ENCODE data around the gene THTPA.
A peak's percentile ranks its signal among the peaks of the same experiment; 100 is the strongest.

The THTPA gene

GRCh38 chr14:23537351-23538049 is 18.6 kb upstream of the THTPA start:
- Histone ChIP-seq H2BK120ac (ENCODE audit: low read depth, low read length) (no peak overlapping the region), H2BK15ac (ENCODE audit: low read length) (no peak overlapping the region), H3K4ac (ENCODE audit: low read length) (no peak overlapping the region), H2AFZ (ENCODE audit: low read length) (no peak overlapping the region), H3K4me1 (ENCODE audit: control insufficient read depth in 2 of 2, insufficient read depth in 1 of 2, low read depth in 1 of 2, low read length in 2 of 2) (peaks cover 8 to 21% of the 10 kb centered on the region in 2 donors), H3K23ac (ENCODE audit: low read depth, low read length, poor library complexity) (no peak overlapping the region), H3K27ac (replicated peaks; ENCODE audit: low read length) (no peak overlapping the region), H3K79me1 (ENCODE audit: low read depth, low read length) (peaks cover 4% of the 10 kb centered on the region), H3K36me3 (replicated peaks in 1 of 2; ENCODE audit: control insufficient read depth in 2 of 2, insufficient read depth in 2 of 2, low read length in 2 of 2) (peaks cover 15 to 20% of the 10 kb centered on the region in 2 donors), H3K18ac (ENCODE audit: low read length) (peak overlapping the region; percentile 15), H2AK5ac (ENCODE audit: low read depth, low read length) (no peak overlapping the region), H3K9me3 (replicated peaks in 1 of 2; ENCODE audit: control insufficient read depth in 2 of 2, insufficient read depth in 1 of 2, low read depth in 1 of 2, low read length in 2 of 2) (no peaks in the 10 kb centered on the region), H3K4me2 (ENCODE audit: insufficient read depth, low read length, poor library complexity, severe bottlenecking) (no peak overlapping the region), H4K8ac (ENCODE audit: low read depth, low read length) (no peak overlapping the region), H3K27me3 (ENCODE audit: control insufficient read depth in 3 of 3, insufficient read depth in 3 of 3, low read depth in 1 of 3, low read length in 3 of 3) (no peaks in the 10 kb centered on the region), H2BK12ac (ENCODE audit: low read length) (no peak overlapping the region), H3K14ac (ENCODE audit: low read length) (no peak overlapping the region), H4K91ac (ENCODE audit: low read depth, low read length, poor library complexity) (no peak overlapping the region), H3K9ac (ENCODE audit: low read depth, low read length, poor library complexity) (no peak overlapping the region), H2BK5ac (ENCODE audit: low read length) (no peak overlapping the region), H3K4me3 (ENCODE audit: low read length in 2 of 2) (no peak overlapping the region)
- no peak for DNase-seq (ENCODE audit: low spot score)
- no CpG with 5 or more reads among the region's 13 CpGs for WGBS, 2 donors (ENCODE audit: extremely low coverage in 2 of 2, insufficient read length in 2 of 2, insufficient replicate concordance in 1 of 2)

- Histone ChIP-seq H3K9me3 (replicated peaks in 1 of 2; ENCODE audit: control insufficient read depth in 2 of 2, insufficient read depth in 1 of 2, low read depth in 1 of 2, low read length in 2 of 2) (no peaks in the 10 kb centered on the region), H2BK5ac (ENCODE audit: low read length) (no peak overlapping the region), H3K27me3 (ENCODE audit: control insufficient read depth in 3 of 3, insufficient read depth in 3 of 3, low read depth in 1 of 3, low read length in 3 of 3) (no peaks in the 10 kb centered on the region), H3K79me1 (ENCODE audit: low read depth, low read length) (no peaks in the 10 kb centered on the region), H2AFZ (ENCODE audit: low read length) (peak overlapping the region; percentile 4), H3K23ac (ENCODE audit: low read depth, low read length, poor library complexity) (no peak overlapping the region), H4K8ac (ENCODE audit: low read depth, low read length) (no peak overlapping the region), H2AK5ac (ENCODE audit: low read depth, low read length) (no peak overlapping the region), H3K9ac (ENCODE audit: low read depth, low read length, poor library complexity) (no peak overlapping the region), H2BK15ac (ENCODE audit: low read length) (no peak overlapping the region), H3K18ac (ENCODE audit: low read length) (peak overlapping the region; percentile 15), H3K4me3 (ENCODE audit: low read length in 2 of 2) (no peak overlapping the region), H2BK12ac (ENCODE audit: low read length) (no peak overlapping the region), H2BK120ac (ENCODE audit: low read depth, low read length) (no peak overlapping the region), H3K4me2 (ENCODE audit: insufficient read depth, low read length, poor library complexity, severe bottlenecking) (no peak overlapping the region), H4K91ac (ENCODE audit: low read depth, low read length, poor library complexity) (no peak overlapping the region), H3K4ac (ENCODE audit: low read length) (no peak overlapping the region), H3K27ac (replicated peaks; ENCODE audit: low read length) (peak overlapping the region; percentile 11), H3K4me1 (ENCODE audit: control insufficient read depth in 2 of 2, insufficient read depth in 1 of 2, low read depth in 1 of 2, low read length in 2 of 2) (peaks cover 8 to 21% of the 10 kb centered on the region in 2 donors), H3K36me3 (replicated peaks in 1 of 2; ENCODE audit: control insufficient read depth in 2 of 2, insufficient read depth in 2 of 2, low read length in 2 of 2) (peaks cover 10 to 14% of the 10 kb centered on the region in 2 donors), H3K14ac (ENCODE audit: low read length) (no peak overlapping the region)
- no CpG with 5 or more reads among the region's 10 CpGs for WGBS, 2 donors (ENCODE audit: extremely low coverage in 2 of 2, insufficient read length in 2 of 2, insufficient replicate concordance in 1 of 2)
- DNase-seq (ENCODE audit: low spot score) = no peak
Observed at GRCh38 chr14:23538050-23538718, 17.9 kb upstream of the THTPA start.

- H2AK5ac ChIP-seq (ENCODE audit: low read depth, low read length) = no peak overlapping the region
- no peak overlapping the region for H4K91ac ChIP-seq (ENCODE audit: low read depth, low read length, poor library complexity)
- no peaks in the 10 kb centered on the region for H3K9me3 ChIP-seq (replicated peaks in 1 of 2; ENCODE audit: control insufficient read depth in 2 of 2, insufficient read depth in 1 of 2, low read depth in 1 of 2, low read length in 2 of 2)
- H4K8ac ChIP-seq (ENCODE audit: low read depth, low read length) = no peak overlapping the region
- H2BK120ac ChIP-seq (ENCODE audit: low read depth, low read length) = no peak overlapping the region
- H3K23ac ChIP-seq (ENCODE audit: low read depth, low read length, poor library complexity) = no peak overlapping the region
- no CpG with 5 or more reads among the region's 7 CpGs for WGBS, 2 donors (ENCODE audit: extremely low coverage in 2 of 2, insufficient read length in 2 of 2, insufficient replicate concordance in 1 of 2)
- H3K27ac ChIP-seq (replicated peaks; ENCODE audit: low read length) = peak overlapping the region; percentile 16
- H3K36me3 ChIP-seq (replicated peaks in 1 of 2; ENCODE audit: control insufficient read depth in 2 of 2, insufficient read depth in 2 of 2, low read length in 2 of 2) = peaks cover 11 to 14% of the 10 kb centered on the region in 2 donors
- no peak overlapping the region for H3K18ac ChIP-seq (ENCODE audit: low read length)
- no peak overlapping the region for H3K9ac ChIP-seq (ENCODE audit: low read depth, low read length, poor library complexity)
- no peak overlapping the region for H2BK12ac ChIP-seq (ENCODE audit: low read length)
- DNase-seq (ENCODE audit: low spot score) = no peak
- H3K4me3 ChIP-seq (ENCODE audit: low read length in 2 of 2) = no peak overlapping the region
- peaks cover 8 to 21% of the 10 kb centered on the region in 2 donors for H3K4me1 ChIP-seq (ENCODE audit: control insufficient read depth in 2 of 2, insufficient read depth in 1 of 2, low read depth in 1 of 2, low read length in 2 of 2)
- H2AFZ ChIP-seq (ENCODE audit: low read length) = peak overlapping the region; percentile 4
- H3K79me1 ChIP-seq (ENCODE audit: low read depth, low read length) = no peaks in the 10 kb centered on the region
- H3K4me2 ChIP-seq (ENCODE audit: insufficient read depth, low read length, poor library complexity, severe bottlenecking) = no peak overlapping the region
- no peak overlapping the region for H3K4ac ChIP-seq (ENCODE audit: low read length)
- H3K27me3 ChIP-seq (ENCODE audit: control insufficient read depth in 3 of 3, insufficient read depth in 3 of 3, low read depth in 1 of 3, low read length in 3 of 3) = no peaks in the 10 kb centered on the region
- H2BK5ac ChIP-seq (ENCODE audit: low read length) = no peak overlapping the region
- H2BK15ac ChIP-seq (ENCODE audit: low read length) = no peak overlapping the region
- H3K14ac ChIP-seq (ENCODE audit: low read length) = no peak overlapping the region
Observed at GRCh38 chr14:23538785-23539184, 17.3 kb upstream of the THTPA start.
